NCI-H2227 treated with DMSO at 0.1 percent for 48 hours (cell line): Measurements from ENCODE around the gene NAT8L.

ENCODE experiments used
- DNase-seq: peaks from one replicate; lab custom pipeline; 2025; lab: John Stamatoyannopoulos, UW

Gene NAT8L

DNA sequence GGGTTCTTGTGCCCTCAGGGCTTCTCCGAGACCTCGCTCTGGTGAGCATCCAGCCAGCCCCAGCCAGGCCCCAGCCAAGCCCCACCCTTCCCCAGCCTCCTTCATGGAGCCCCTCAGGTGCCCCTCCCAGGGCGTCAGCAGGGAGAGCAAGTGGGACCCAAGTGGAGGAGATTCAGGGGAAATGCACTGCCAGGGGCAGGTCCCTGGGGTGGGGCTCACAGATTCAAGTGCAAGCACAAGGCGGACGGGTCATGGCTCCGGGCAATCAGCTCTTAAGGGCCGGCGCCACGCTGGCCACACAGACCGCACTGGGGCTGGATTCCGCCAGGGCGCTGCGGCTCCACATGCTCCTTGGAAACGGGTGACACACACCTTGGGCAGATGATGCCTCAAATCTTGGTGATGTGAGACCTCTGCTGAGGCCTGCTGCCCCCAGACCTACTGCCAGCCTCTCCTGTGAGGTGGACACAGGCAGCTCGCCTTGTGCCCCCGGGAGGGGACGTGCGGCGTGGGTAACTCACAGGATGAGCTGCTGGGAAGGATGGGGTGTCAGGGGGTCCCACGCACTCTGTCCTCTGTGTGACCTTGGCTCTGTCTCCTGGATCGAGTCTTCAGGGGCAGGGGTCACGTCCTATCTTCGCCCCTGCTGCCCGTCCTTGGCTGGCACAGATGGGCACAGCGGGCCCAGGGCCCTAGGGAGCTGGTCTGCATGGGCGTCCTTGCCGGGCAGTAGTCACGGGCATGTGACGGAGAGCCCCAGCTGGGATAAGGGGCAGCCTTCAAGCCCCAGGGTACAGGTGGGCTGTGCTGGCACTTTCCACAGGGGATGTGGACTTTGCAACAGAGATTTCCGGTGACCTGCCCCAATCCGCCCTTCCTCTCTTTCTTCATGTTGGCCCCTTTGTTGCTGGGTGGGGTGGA, 17.1 kb downstream of the NAT8L start:
- DNase-seq: no peak

DNA sequence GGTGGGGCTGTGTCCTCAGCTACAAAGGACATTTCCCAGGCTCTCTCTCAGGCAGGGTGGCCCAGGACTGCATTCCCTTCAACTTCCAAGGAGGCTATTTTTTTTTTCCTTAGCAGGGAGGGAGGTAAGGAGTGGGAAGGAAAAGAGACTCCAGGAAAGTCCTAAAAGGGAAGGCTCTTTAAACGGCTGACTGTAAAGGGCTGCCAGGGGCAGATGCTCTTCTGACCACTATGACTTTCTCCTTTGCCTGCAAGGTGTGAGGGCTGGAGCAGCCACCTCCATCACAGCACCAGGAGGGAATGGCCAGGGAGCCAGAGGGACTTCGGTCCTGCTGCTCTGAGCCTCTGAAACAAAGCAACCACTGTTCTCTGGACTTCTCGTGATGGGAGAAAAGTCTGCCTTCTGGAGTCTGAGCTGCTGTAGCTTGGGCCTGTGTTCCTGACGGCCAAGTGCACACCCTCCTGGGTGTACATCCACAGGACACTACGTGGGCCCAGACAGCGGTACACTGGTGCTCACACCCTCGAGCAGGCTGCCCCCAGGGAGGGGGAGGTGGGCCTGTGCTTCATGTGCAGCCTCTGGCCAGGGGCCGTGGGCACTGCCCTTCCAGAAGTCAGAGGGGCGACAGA, 17.9 kb downstream of the NAT8L start:
- no peak for DNase-seq

DNA sequence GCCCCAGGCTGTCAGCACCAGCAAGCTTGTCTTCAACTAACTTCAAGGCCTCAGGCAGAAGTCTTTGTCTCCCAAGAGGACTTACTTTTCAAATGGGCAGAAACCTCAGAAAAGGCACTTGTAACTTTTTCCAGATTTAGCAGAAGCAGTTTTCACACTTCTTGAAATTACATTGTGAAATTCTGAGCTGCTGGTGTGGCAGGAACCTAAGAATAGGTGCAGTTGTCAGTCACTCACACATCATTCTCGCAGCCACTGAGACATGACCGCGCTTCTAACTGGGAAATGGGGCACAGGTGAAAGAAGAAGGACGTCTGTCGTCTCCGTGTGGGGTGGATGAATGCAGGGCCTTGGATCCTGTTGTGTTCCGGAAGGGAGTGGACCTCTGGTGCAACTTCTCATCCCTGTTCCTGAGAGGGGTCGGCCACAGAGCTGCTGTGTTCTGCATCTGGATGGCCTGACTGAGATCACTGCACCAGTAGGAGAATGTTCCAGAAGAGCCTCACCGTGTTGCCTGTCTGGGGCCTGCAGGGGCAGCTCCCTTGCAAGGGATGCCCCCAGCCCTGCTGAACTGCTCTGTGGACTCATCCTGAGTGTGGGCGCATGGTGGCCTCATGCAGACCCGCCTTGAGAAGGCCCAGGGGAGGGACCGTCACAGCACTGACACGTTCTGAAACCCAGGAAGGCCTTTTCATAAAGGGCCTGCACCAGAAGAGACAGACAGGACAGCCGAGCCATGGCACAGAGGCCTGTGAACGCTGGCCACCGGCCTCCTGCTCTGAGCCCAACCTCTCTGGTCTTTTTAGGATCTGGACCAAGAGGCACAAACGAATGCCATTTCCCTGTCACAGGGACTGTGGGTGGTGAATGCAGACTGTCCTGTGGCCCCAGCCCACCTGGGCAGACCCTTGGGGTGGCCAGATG, 18.7 kb downstream of the NAT8L start:
- no peak for DNase-seq

GRCh38 chr4:2078584-2078983, 19.5 kb downstream of the NAT8L start:
- no peak for DNase-seq

DNA sequence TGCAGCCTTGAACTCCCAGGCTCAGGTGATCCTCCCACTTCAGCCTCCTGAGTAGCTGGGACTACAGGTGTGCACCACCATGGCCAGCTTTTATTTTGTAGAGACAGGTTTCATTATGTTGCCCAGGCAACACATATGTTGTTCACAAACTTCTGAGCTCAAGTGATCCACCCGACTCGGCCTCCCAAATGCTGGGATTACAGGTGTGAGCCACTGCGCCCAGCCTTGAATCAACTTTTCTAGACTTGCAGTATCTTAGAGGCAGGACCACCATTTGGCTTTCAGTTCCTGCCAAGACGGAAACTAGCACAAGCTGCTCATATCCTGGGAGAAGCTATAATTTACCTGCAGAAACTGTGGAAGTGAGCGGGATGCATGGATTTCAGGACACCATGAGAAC, 19.9 kb downstream of the NAT8L start:
- no peak for DNase-seq

- DNase-seq: no peak
Observed at GRCh38 chr4:2079926-2080325, 20.8 kb downstream of the NAT8L start.

- no peak for DNase-seq
Observed at GRCh38 chr4:2080429-2081300, 21.5 kb downstream of the NAT8L start.

- DNase-seq: no peak
Observed at GRCh38 chr4:2081540-2081939, 22.4 kb downstream of the NAT8L start.

GRCh38 chr4:2082118-2082517, 23.0 kb downstream of the NAT8L start:
- no peak for DNase-seq

GRCh38 chr4:2082627-2083026, 23.5 kb downstream of the NAT8L start:
- no peak for DNase-seq

DNA sequence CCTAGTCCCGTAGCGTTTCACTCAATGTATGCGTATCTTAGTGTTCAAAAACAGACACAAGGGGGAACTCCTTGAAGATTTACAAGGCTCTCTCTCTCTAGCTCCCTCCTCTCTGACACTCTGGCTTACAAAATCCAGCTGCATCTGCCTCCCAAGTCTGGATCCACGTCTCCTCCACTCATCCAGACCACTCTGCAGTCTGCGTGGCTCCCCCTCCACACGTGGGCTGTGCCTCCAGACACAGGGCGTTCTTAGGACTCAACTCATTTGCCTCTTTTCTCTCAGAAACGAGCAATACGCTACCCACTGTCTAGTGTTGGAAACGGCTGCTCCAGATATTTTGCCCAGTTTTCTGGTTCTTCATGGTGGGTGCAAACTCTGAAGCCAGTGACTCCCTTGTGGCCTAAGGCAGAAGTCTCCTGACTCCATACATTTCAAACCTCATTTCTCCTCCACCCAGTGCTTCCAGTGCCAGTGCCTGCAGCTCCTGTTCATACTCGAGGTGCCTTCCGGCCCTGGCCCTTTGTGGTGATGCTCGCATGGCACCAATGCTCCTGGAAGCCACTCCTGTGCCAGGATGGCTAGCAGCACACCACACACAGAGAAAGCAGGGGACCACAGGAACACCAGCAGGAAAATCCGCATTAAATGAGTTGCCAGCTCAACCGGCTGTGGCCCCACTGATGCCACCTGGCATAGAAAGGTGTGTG, 24.1 kb downstream of the NAT8L start:
- no peak for DNase-seq

DNA sequence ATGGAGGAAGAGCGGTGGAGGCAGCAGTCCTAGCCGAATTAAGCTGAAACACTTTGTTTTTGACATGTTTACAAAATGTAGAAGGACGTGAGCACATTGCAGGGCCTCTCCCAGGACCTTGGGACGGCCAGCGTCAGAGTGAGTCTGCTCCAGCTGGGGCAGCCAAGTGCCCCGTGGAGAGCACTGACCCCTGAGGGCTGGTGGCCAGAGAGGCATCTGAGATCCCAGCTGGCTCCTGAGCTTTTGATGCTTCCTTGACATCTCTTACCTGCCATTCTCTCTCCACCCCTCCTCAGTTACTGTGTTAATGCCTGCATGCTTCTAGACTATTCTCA, 24.7 kb downstream of the NAT8L start:
- DNase-seq: no peak

GRCh38 chr4:2084316-2084715, 25.2 kb downstream of the NAT8L start:
- DNase-seq: no peak

DNA sequence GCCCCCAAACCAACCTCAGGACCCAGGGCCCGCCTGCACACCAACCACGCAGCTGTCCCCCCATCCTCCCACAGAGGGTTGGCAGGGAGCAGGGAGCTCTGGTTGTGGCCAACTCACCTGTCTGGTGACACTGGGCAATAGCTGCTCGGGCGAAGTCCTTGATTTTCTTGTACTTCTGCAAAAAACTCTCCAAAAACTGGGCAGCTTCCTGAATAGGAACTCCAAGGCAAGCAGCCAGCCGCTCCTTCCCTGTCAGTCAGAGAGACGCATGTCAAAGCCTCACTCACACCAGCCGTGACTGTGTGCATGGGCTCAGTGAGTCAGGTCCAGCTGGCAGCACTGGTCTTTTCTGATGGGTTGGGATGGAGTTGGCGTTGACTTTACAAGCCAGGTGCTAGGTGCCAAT, 26.4 kb downstream of the NAT8L start:
- no peak for DNase-seq

GRCh38 chr4:2087170-2087569, 28.0 kb downstream of the NAT8L start:
- no peak for DNase-seq

GRCh38 chr4:2089222-2089621, 30.1 kb downstream of the NAT8L start:
- no peak for DNase-seq

DNA sequence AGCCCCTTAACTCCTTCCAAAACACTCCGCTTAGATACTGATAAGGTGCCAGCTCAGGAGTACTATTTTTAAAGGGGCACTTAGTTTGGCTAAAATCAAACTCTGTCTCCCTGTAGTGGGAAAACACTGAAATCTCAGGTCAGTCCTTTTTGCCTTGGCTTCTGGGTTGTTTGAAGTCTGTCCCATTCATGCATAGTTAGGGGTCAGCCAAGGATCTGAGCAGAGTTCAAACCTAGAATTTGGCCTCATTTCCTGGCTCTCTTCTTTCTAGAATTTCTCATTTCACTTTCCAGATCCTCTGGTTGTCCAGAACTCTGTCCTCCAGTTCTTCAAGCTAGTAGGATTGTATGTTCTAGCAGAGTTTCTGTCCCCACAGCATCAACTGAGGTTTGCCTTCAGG, 31.5 kb downstream of the NAT8L start:
- no peak for DNase-seq

- no peak for DNase-seq
Observed at GRCh38 chr4:2091990-2092668, 33.0 kb downstream of the NAT8L start.

GRCh38 chr4:2092669-2093053, 33.5 kb downstream of the NAT8L start:
- no peak for DNase-seq

DNA sequence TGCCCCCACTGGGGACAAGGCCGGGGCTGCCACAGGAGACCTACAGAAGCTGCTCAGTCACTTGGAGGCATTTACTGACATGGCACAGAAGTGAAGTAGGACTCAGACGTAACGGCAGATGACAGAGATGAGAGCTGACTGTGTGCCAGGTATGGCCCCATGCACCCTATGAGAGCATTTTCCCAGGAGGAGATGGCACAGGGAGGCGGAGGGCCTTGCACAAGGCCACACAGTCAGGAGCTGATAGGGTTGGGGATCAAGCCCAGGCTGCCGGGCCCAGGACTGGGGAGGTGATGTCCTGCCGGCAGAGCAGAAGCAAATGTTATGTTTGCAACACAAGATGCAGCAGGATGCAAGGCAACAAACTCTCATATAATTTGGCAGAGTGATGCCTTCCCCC, 34.1 kb downstream of the NAT8L start:
- no peak for DNase-seq
